Amniotic epithelial cell (primary cell): ENCODE data around the gene CIAO2B.

ENCODE experiments used
- DNase-seq: peaks from one replicate; pipeline ENCODE4 v3.0.0-alpha.2; 2010; ENCODE audit warnings: low read depth

CIAO2B gene

DNA sequence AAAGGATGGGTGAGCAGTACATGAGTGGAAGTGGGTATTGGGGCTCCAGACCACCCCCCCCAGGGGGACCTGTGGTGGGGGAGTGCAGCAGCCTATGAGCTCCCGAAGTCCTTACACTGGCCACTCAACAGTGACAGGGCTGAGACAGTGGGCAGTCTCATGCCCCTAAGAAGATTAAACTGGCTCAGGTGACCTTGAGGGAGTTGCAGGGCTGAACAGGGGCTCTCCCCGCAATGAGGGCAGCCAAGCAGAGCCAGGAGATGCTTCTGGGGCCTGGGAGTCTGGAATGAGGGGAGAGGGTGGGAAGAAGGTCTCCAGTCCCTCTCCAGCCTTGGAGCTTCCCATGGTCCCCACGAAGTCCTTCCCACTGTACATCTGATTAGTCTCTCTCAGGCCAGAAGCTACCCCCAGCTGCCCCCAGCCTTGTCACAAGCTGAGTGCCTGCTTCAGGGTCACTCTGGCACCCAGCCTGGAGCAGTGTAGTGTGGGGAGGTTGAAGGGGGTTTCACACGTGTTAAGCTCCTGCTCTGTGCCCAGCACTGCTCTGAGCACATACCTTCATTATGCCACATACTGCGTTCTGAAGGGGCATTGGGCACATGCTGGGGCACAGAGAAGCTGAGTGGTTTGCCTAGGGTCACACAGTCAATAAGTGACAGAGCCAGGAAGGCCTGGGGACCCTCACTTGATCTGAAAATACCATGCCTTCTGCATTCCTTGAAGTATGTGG lies 14.5 kb downstream of the CIAO2B start:
- no peak for DNase-seq

GRCh38 chr16:66918803-66919568 lies 15.2 kb downstream of the CIAO2B start, which contains the start of gene CDH16:
Gene CDH16 (minus strand): TSS chr16:66918885. CDS start chr16:66918065, 820 bp downstream.
- no peak for DNase-seq

DNA sequence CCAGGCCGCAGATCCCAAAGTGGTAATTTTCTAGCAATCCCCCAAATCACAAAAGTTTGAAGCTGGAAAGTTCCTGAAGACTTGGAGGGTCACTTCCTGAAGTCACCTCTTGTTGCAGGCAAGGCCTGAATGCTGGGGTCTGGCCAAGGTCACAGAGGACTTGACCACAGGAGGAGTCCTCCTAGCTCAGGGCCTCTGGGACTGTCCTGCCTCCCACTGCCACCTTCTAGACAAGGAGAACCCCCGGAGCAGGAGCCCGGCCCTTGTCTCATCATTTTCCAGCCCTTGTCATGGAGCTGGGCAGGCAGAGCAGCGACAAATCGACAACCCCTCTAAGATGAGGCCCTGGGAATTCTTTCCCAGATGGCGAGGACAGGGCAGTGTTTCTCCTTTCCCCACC lies 15.8 kb downstream of the CIAO2B start:
- no peak for DNase-seq

GRCh38 chr16:66917741-66918140 lies 16.5 kb downstream of the CIAO2B start:
- no peak for DNase-seq

GRCh38 chr16:66916518-66916917 lies 17.7 kb downstream of the CIAO2B start:
- no peak for DNase-seq

GRCh38 chr16:66915041-66915440 lies 19.2 kb downstream of the CIAO2B start:
- DNase-seq, result no peak

- no peak for DNase-seq
Measured at GRCh38 chr16:66914541-66914940, 19.7 kb downstream of the CIAO2B start.

DNA sequence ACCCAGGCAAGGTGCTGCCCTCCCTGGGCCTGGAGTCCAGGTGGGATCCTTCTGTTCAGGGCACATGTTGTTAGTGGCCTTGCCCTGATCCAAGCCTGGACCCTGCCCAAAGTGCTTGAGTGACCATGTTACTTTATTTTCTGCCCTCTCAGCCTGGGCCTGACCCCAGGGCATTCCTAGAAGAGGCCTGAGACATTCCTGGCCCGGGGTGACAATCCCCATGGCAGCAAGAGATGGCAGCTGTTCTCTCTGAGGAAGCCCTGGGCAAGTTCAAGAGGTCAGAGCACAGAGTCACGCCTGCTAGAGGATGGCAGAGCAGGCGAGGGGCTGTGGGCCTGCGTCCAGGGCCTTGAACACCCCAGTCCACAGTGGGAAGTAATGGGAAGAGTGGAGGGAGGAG lies 20.5 kb downstream of the CIAO2B start:
- no peak for DNase-seq

DNA sequence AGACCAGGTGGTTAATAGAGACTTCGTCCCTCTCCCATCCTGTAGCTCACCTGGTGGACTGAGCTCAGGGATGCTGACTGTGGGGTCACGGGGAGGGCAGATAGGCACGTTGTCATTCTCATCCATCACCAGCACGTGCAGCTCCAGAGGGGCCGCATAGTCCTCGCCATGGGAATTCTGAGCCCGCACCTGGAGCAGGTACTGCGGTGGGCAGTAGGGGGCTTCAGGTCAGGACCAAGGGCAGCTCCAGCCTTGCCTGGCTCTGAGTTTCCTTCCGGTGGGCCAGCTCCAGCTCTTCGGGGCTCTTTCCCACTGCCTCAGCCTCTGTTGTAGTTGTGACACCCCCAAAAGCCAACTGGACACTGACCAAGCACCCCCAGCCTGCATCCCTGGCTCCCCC lies 21.1 kb downstream of the CIAO2B start:
- DNase-seq, result no peak

GRCh38 chr16:66911801-66912200 lies 22.4 kb downstream of the CIAO2B start:
- no peak for DNase-seq

DNA sequence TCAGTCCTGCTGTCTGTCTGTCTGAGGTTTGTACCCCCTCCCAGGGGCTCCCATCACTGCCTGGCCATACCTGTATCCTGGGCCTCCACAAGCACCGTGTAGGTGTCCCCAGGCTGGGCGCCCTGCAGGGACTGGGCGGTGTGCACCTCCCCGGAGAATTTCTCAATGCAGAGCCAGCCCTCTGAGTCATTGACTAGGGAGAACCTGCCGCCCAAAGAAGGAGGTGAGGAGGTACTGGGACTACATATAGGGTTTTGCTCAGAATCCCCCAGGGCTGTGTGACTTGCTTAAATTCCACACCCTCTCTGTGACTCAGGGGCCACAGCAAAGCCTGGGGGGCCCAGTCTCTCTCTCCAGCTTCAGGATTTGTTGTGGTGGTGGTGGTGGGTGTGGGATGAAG lies 23.1 kb downstream of the CIAO2B start:
- DNase-seq, result no peak

GRCh38 chr16:66910175-66910940 lies 23.8 kb downstream of the CIAO2B start:
- DNase-seq, result no peak

GRCh38 chr16:66908762-66909559 lies 25.2 kb downstream of the CIAO2B start:
- DNase-seq, result no peak

DNA sequence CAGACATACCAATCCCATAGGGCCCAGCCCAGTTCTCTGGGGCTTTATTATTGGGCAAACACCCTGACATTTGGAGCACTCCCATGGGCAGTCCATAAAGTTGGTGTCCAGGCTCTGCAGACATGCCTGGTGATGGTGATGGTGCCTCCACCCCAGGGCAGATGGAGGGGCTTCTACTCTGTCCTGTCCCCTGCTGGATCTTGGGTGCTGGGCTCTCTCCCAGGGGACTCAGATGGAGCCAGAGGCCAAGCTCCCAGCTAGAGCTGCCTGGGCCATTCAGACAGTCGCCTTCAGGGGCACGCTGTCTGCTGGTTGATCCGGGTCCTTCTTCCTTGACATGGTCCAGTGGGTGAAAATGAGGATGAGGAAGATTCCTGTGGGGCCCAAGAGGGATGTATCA lies 26.1 kb downstream of the CIAO2B start:
- DNase-seq, result no peak

DNA sequence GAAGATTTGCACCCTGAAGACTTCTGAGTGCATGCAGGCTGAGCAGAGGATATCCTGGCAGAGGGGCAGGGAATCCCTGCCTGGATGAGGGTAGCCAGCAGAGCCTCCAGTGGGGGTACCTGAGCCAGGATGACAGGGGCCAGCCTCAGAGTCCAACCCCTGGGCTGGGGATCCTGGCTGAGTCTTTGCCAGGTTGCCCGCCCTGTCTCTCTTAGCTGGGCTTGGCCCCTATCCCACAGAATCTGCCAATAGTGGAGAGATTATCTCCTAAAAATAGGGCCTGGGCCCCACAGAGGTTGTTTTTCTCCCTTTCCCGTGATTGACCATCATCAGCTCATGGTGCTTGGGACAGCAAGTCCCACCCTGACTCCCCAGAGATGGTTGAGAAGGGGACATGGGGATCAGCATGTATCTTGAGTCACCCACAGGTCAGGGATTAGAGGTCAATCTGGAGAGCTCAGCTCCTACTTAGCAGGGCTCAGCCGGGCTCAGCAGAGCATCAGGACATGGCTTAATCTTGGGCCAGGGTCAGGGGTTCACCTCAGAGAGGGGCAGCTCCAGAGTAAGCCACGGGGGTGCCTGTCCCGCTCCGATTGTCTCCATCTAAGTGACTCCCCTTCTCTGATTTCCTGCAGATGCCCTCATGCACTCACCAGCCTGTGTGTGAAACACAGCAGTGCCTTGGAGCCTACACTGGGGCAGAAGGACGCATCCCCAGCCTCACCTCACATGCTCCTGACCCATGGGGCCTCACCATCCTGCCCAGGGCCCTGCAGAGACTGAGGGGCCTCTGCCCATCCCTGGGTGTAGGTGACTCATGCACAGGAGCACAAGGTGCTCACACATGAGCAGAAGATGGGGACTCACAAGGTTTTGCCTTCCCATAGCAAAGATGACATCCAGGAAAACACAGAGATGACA lies 27.0 kb downstream of the CIAO2B start:
- DNase-seq, result no peak

GRCh38 chr16:66905633-66906539 lies 28.3 kb downstream of the CIAO2B start:
- DNase-seq, result peak; percentile 43

DNA sequence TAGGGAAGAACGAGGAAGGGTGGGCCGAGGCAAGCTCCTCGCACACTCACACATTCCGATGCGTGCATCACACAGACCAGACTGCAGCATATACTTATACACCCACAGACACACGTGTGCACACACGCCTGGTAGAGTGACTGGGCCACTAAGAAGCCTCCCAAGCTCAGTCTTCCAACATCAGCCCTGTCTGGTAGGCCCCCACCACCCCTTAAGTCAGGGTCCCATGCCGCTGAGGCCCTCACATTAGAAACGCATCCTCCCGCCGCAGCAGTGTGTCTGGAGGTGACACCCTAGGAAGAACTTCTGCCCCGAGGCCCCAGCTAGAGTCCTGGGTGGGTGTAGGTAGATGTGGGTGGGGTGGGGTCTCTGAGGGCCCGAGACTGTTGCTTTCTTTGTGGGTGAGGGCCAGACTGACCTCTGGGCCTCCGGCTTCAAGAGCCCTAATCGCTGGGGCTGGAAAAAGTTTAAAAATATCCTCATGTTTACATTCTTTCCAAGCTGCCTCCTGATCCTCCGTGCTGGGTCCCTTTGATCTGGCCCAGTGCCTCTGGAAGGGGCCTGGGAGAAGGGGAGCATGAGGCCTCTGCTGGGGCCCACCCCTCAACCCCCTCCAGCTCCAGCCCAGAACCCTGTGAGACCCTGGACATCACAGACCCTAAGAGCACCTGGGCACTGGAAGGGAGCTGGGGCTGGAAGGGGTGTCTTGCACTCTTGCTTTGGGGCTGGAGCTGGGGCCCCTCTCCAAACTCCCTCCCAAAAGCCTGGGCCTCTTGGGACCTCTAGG lies 29.2 kb downstream of the CIAO2B start:
- peak; percentile 62 for DNase-seq

DNA sequence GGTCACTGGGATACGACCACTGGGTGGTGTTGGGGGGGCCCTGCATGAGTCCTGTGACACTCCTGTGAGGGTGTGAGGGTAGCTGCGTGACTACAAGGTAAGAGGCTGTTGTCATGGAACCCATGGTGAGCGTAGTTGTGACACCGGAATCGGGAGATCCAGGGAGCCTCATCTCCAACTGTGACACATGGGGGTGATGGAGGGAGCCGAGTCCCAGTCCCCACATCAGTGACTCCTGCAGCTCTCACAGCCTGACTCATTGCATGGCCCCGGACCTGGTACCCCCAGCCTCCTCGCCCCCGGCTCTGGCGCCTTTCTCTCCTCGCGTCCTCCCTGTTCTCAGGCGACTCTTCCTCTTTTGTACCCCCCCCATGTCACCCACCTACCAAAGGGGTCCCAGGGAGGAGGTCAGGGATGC lies 29.8 kb downstream of the CIAO2B start:
- DNase-seq, result no peak
